Activated T-helper 2 cell treated with anti-CD3 and anti-CD28 coated beads, Interferon-gamma antibody, Interleukin-2, Interleukin-4, amounts not matched to agents 10 μg/mL and 5 μg/mL and 100 μg/mL, durations not matched to agents 14 hours and 24 hours and 36 hours (primary cell): ENCODE data around the gene PPP2R3A. TPM values are rescaled to one million over a fixed set of nuclear protein-coding genes. Genes with fewer than 3 reads are reported as not detected.
"Not testable (repeated sequence)": the region's sequence is repeated elsewhere in the genome, so short reads cannot be mapped to it uniquely, and the experiment has no call there.

ENCODE experiments used
- DNase-seq: peaks from one replicate; pipeline ENCODE4 v3.0.0; 2021; ENCODE audit warnings: low spot score
- H3K27ac Mint-ChIP-seq: one replicate; pipeline ENCODE4 v1.8.0; 2021; ENCODE audit warnings: mixed read lengths
- H3K27me3 Mint-ChIP-seq: one replicate; pipeline ENCODE4 v1.8.0; 2021; ENCODE audit warnings: low read depth, mixed read lengths
- H3K36me3 Mint-ChIP-seq: one replicate; pipeline ENCODE4 v1.8.0; 2021; ENCODE audit warnings: low read depth, mixed read lengths
- H3K4me1 Mint-ChIP-seq: one replicate; pipeline ENCODE4 v1.8.0; 2021; ENCODE audit warnings: low read depth, mixed read lengths
- H3K4me3 Mint-ChIP-seq: one replicate; pipeline ENCODE4 v1.8.0; 2021; ENCODE audit warnings: low read depth, mild to moderate bottlenecking, moderate library complexity, mixed read lengths
- H3K9me3 Mint-ChIP-seq: one replicate; pipeline ENCODE4 v1.8.0; 2021; ENCODE audit warnings: mixed read lengths
- intact Hi-C: fragments of 100-400 bp; cut with micrococcal nuclease; formaldehyde crosslinking; loops from one replicate; pipeline ENCODE4 v1.15.1; 2023
- total RNA-seq: library from RNA; stranded (reverse); gene quantifications from 2 replicates; pipeline ENCODE4 v1.2.3, GENCODE V29; 2022

PPP2R3A gene
- total RNA-seq, 1 donor from 2014 or later: 0.09 TPM

- H3K4me1 Mint-ChIP-seq, H3K36me3 Mint-ChIP-seq, H3K27ac Mint-ChIP-seq, DNase-seq, H3K4me3 Mint-ChIP-seq, intact Hi-C loops, H3K9me3 Mint-ChIP-seq, H3K27me3 Mint-ChIP-seq: not testable (repeated sequence)
Measured at GRCh38 chr3:135937766-135938165, 27.8 kb upstream of the PPP2R3A start.

GRCh38 chr3:135944831-135945230 lies 20.7 kb upstream of the PPP2R3A start:
- Mint-ChIP-seq H3K9me3 (no peaks in the 10 kb centered on the region), H3K4me3 (no peak overlapping the region), H3K4me1 (no peaks in the 10 kb centered on the region), H3K27ac (no peak overlapping the region), H3K36me3 (no peaks in the 10 kb centered on the region), H3K27me3 (peaks cover 4% of the 10 kb centered on the region)
- intact Hi-C loops: no loop called here
- DNase-seq: no peak

GRCh38 chr3:135950941-135951340 lies 14.6 kb upstream of the PPP2R3A start:
- H3K36me3 Mint-ChIP-seq: no peaks in the 10 kb centered on the region
- intact Hi-C loops: no loop called here
- no peak overlapping the region for H3K27ac Mint-ChIP-seq
- no peaks in the 10 kb centered on the region for H3K9me3 Mint-ChIP-seq
- no peak for DNase-seq
- H3K4me3 Mint-ChIP-seq: no peak overlapping the region
- H3K27me3 Mint-ChIP-seq: no peaks in the 10 kb centered on the region
- no peaks in the 10 kb centered on the region for H3K4me1 Mint-ChIP-seq

- Mint-ChIP-seq H3K4me1 (peaks cover 2% of the 10 kb centered on the region), H3K9me3 (peaks cover 13% of the 10 kb centered on the region), H3K27ac (no peak overlapping the region), H3K4me3 (peak overlapping the region; percentile 63), H3K27me3 (peaks cover 30% of the 10 kb centered on the region), H3K36me3 (no peaks in the 10 kb centered on the region)
- intact Hi-C loops: loop anchor here (10.0 kb wide), 1 partner anchor 230 kb away; the partner anchor contains the start of gene MSL2
- no peak for DNase-seq
Measured at GRCh38 chr3:135964160-135964955, 1.2 kb upstream of the PPP2R3A start.

GRCh38 chr3:135965129-135965505 lies 411 bp upstream of the PPP2R3A start:
- Mint-ChIP-seq H3K9me3 (peaks cover 9% of the 10 kb centered on the region), H3K27ac (no peak overlapping the region), H3K36me3 (no peaks in the 10 kb centered on the region), H3K4me1 (peaks cover 2% of the 10 kb centered on the region), H3K4me3 (peak overlapping the region; percentile 63), H3K27me3 (peaks cover 33% of the 10 kb centered on the region)
- DNase-seq: no peak
- intact Hi-C loops: loop anchor here (10.0 kb wide), 1 partner anchor 230 kb away; the partner anchor contains the start of gene MSL2

GRCh38 chr3:135966271-135966961 lies 888 bp downstream of the PPP2R3A start:
- Mint-ChIP-seq H3K27ac (no peak overlapping the region), H3K36me3 (no peaks in the 10 kb centered on the region), H3K27me3 (peaks cover 37% of the 10 kb centered on the region), H3K4me3 (peak overlapping the region; percentile 64), H3K4me1 (peaks cover 2% of the 10 kb centered on the region), H3K9me3 (peaks cover 4% of the 10 kb centered on the region)
- intact Hi-C loops: loop anchor here (10.0 kb wide), 1 partner anchor 228 kb away; the partner anchor contains the start of gene MSL2
- DNase-seq: no peak

GRCh38 chr3:135966962-135967274 lies 1.4 kb downstream of the PPP2R3A start:
- Mint-ChIP-seq H3K27ac (no peak overlapping the region), H3K4me3 (peak overlapping the region; percentile 64), H3K4me1 (peaks cover 2% of the 10 kb centered on the region), H3K27me3 (peaks cover 37% of the 10 kb centered on the region), H3K36me3 (no peaks in the 10 kb centered on the region), H3K9me3 (peaks cover 4% of the 10 kb centered on the region)
- no peak for DNase-seq
- intact Hi-C loops: loop anchor here (10.0 kb wide), 1 partner anchor 228 kb away; the partner anchor contains the start of gene MSL2

GRCh38 chr3:135967867-135968266 lies 2.3 kb downstream of the PPP2R3A start:
- no peak for DNase-seq
- intact Hi-C loops: loop anchor here (10.0 kb wide), 1 partner anchor 227 kb away; the partner anchor contains the start of gene MSL2
- peaks cover 36% of the 10 kb centered on the region for H3K27me3 Mint-ChIP-seq
- H3K4me3 Mint-ChIP-seq: no peak overlapping the region
- no peaks in the 10 kb centered on the region for H3K9me3 Mint-ChIP-seq
- H3K27ac Mint-ChIP-seq: no peak overlapping the region
- no peaks in the 10 kb centered on the region for H3K36me3 Mint-ChIP-seq
- peaks cover 2% of the 10 kb centered on the region for H3K4me1 Mint-ChIP-seq

GRCh38 chr3:135970506-135971116 lies 5.1 kb downstream of the PPP2R3A start:
- peaks cover 31% of the 10 kb centered on the region for H3K27me3 Mint-ChIP-seq
- no peaks in the 10 kb centered on the region for H3K9me3 Mint-ChIP-seq
- peaks cover 2% of the 10 kb centered on the region for H3K4me1 Mint-ChIP-seq
- no peak overlapping the region for H3K27ac Mint-ChIP-seq
- intact Hi-C loops: no loop called here
- no peak for DNase-seq
- no peaks in the 10 kb centered on the region for H3K36me3 Mint-ChIP-seq
- no peak overlapping the region for H3K4me3 Mint-ChIP-seq

- H3K36me3 Mint-ChIP-seq: no peaks in the 10 kb centered on the region
- H3K27ac Mint-ChIP-seq: no peak overlapping the region
- peaks cover 13% of the 10 kb centered on the region for H3K27me3 Mint-ChIP-seq
- H3K4me3 Mint-ChIP-seq: no peak overlapping the region
- DNase-seq: no peak
- H3K4me1 Mint-ChIP-seq: no peaks in the 10 kb centered on the region
- H3K9me3 Mint-ChIP-seq: no peaks in the 10 kb centered on the region
- intact Hi-C loops: no loop called here
Measured at GRCh38 chr3:135973841-135974240, 8.3 kb downstream of the PPP2R3A start.

GRCh38 chr3:135975053-135975452 lies 9.5 kb downstream of the PPP2R3A start:
- DNase-seq: no peak
- H3K4me3 Mint-ChIP-seq: no peak overlapping the region
- H3K27me3 Mint-ChIP-seq: peaks cover 7% of the 10 kb centered on the region
- H3K27ac Mint-ChIP-seq: no peak overlapping the region
- no peaks in the 10 kb centered on the region for H3K9me3 Mint-ChIP-seq
- intact Hi-C loops: no loop called here
- no peaks in the 10 kb centered on the region for H3K4me1 Mint-ChIP-seq
- no peaks in the 10 kb centered on the region for H3K36me3 Mint-ChIP-seq

- H3K4me3 Mint-ChIP-seq: no peak overlapping the region
- no peaks in the 10 kb centered on the region for H3K4me1 Mint-ChIP-seq
- H3K27ac Mint-ChIP-seq: no peak overlapping the region
- H3K36me3 Mint-ChIP-seq: no peaks in the 10 kb centered on the region
- peaks cover 3% of the 10 kb centered on the region for H3K27me3 Mint-ChIP-seq
- DNase-seq: no peak
- intact Hi-C loops: no loop called here
- no peaks in the 10 kb centered on the region for H3K9me3 Mint-ChIP-seq
Measured at GRCh38 chr3:135975536-135975935, 10.0 kb downstream of the PPP2R3A start.

- no peaks in the 10 kb centered on the region for H3K4me1 Mint-ChIP-seq
- no peak overlapping the region for H3K4me3 Mint-ChIP-seq
- H3K9me3 Mint-ChIP-seq: no peaks in the 10 kb centered on the region
- intact Hi-C loops: no loop called here
- DNase-seq: no peak
- no peak overlapping the region for H3K27ac Mint-ChIP-seq
- H3K36me3 Mint-ChIP-seq: no peaks in the 10 kb centered on the region
- H3K27me3 Mint-ChIP-seq: peaks cover 4% of the 10 kb centered on the region
Measured at GRCh38 chr3:135980343-135980742, 14.8 kb downstream of the PPP2R3A start.
